A673 (cell line): ENCODE results near the gene FOXN4. TPM values are rescaled to one million over a fixed set of nuclear protein-coding genes. Genes with fewer than 3 reads are reported as not detected.

ENCODE experiments used
- BruUV-seq: library from RNA; stranded (reverse); fragments of 400-500 nt; replicated peaks from 2 replicates; lab custom pipeline; 2021; lab: Mats Ljungman, UMichigan
- CTCF ChIA-PET: fragments of 300-600 bp; sonication (Branson Sonifier 250); formaldehyde crosslinking; loops from one replicate; lab custom pipeline; 2022; ENCODE audit warnings: antibody characterized with exemption; lab: Charles Lee
- POLR2A ChIA-PET: fragments of 300-600 bp; sonication (Branson Sonifier 250); formaldehyde crosslinking; loops from one replicate; lab custom pipeline; 2022; ENCODE audit warnings: antibody characterized with exemption; ENCODE audit not compliant: low non-redundant PET; lab: Charles Lee
- DNase-seq: peaks from one replicate; pipeline ENCODE4 v3.0.0-alpha.2; 2015; ENCODE audit warnings: low spot score
- H3K27ac ChIP-seq: fragments of 200-600 bp; sonication (generic); 2 replicates; pipeline ENCODE4 v1.5.1; 2016; ENCODE audit warnings: mixed run types, low read depth, mild to moderate bottlenecking, mixed read lengths, antibody characterized with exemption, low read length; ENCODE audit not compliant: poor library complexity, severe bottlenecking
- H3K27me3 ChIP-seq: fragments of 200-600 bp; sonication (generic); replicated peaks from 2 replicates; pipeline ENCODE4 v1.6.1; 2017; ENCODE audit warnings: mixed run types, low read depth, mild to moderate bottlenecking, mixed read lengths, antibody characterized with exemption, low read length; ENCODE audit not compliant: insufficient read depth, poor library complexity
- H3K36me3 ChIP-seq: fragments of 200-600 bp; sonication (generic); 2 replicates; pipeline ENCODE4 v1.6.1; 2016; ENCODE audit warnings: mixed run types, mild to moderate bottlenecking, mixed read lengths, antibody characterized with exemption, low read length; ENCODE audit not compliant: insufficient read depth, poor library complexity, severe bottlenecking
- H3K4me1 ChIP-seq: fragments of 200-600 bp; sonication (generic); 2 replicates; pipeline ENCODE4 v1.6.1; 2017; ENCODE audit warnings: mixed run types, mild to moderate bottlenecking, mixed read lengths, antibody characterized with exemption, low read length; ENCODE audit not compliant: insufficient read depth, poor library complexity, severe bottlenecking
- H3K4me3 ChIP-seq: fragments of 200-600 bp; sonication (generic); 2 replicates; pipeline ENCODE4 v1.5.1; 2016; ENCODE audit warnings: low read depth, mixed run types, mild to moderate bottlenecking, mixed read lengths, low read length; ENCODE audit not compliant: poor library complexity, severe bottlenecking
- H3K9me3 ChIP-seq: fragments of 200-600 bp; sonication (generic); 2 replicates; pipeline ENCODE4 v1.6.1; 2016; ENCODE audit warnings: mixed run types, low read depth, mild to moderate bottlenecking, mixed read lengths, antibody characterized with exemption, low read length; ENCODE audit not compliant: poor library complexity, severe bottlenecking
- CTCF ChIP-seq: fragments of 300-800, 200-600 bp; sonication (generic); conservative IDR thresholded peaks from 2 replicates; pipeline ENCODE4 v1.5.1; 2017; ENCODE audit warnings: low read depth, mild to moderate bottlenecking, antibody characterized with exemption, low read length, moderate library complexity, mixed read lengths
- EZH2 ChIP-seq: fragments of 200-600 bp; sonication (generic); IDR thresholded peaks from 2 replicates; pipeline ENCODE4 v1.6.1; 2017; ENCODE audit warnings: borderline replicate concordance, low read depth, mild to moderate bottlenecking, mixed read lengths, antibody characterized with exemption, low read length; ENCODE audit not compliant: poor library complexity, severe bottlenecking
- intact Hi-C: fragments of 100-400 bp; cut with micrococcal nuclease; formaldehyde crosslinking; loops from one replicate; pipeline ENCODE4 v1.10.0; 2022; ENCODE audit not compliant: unreplicated experiment
- total RNA-seq: library from RNA; stranded (reverse); gene quantifications from 2 replicates; pipeline ENCODE4 v1.2.3, GENCODE V29; 2021

The FOXN4 gene
- total RNA-seq, 1 experiment from 2014 or later = not detected

- Histone ChIP-seq H3K4me1 (no peaks in the 10 kb centered on the region), H3K27ac (no peak overlapping the region), H3K36me3 (no peaks in the 10 kb centered on the region), H3K27me3 (no peaks in the 10 kb centered on the region), H3K4me3 (no peak overlapping the region), H3K9me3 (no peaks in the 10 kb centered on the region)
- intact Hi-C loops = no loop called here
- no peak for DNase-seq
- BruUV-seq = no TSS peak
- ChIA-PET CTCF (no interaction called here), POLR2A (no interaction called here)
- TF ChIP-seq EZH2 (no peak), CTCF (no peak)
Measured at GRCh38 chr12:109259545-109259895, 49.6 kb downstream of the FOXN4 start.

- POLR2A ChIA-PET = no interaction called here
- no peak overlapping the region for H3K4me3 ChIP-seq
- intact Hi-C loops = no loop called here
- peaks cover 2% of the 10 kb centered on the region for H3K9me3 ChIP-seq
- no TSS peak for BruUV-seq
- H3K36me3 ChIP-seq = no peaks in the 10 kb centered on the region
- no peaks in the 10 kb centered on the region for H3K4me1 ChIP-seq
- no peak overlapping the region for H3K27ac ChIP-seq
- CTCF ChIA-PET = no interaction called here
- H3K27me3 ChIP-seq = no peaks in the 10 kb centered on the region
- no peak for DNase-seq
- TF ChIP-seq EZH2 = no peak
Measured at GRCh38 chr12:109258607-109259544, 50.2 kb downstream of the FOXN4 start.

DNA sequence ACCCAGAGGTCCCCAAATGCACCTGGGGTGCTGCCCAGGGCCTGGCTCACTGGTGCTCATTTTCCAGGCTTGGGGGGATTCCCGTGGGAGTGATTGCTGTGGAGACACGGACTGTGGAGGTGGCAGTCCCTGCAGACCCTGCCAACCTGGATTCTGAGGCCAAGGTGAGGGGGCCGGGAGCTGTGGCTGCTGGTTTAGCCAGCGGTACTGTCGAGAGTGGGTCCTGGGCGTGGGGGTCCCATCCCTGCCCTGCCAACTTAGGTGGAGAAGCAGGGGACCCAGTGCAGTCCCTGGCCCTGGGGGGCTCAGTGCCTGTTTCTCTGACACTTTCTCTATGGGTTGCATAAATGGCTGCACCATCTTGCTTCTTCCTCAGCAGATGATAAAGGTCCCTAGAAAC is 50.9 kb downstream of the FOXN4 start:
- POLR2A ChIA-PET = no interaction called here
- CTCF ChIA-PET = no interaction called here
- no peaks in the 10 kb centered on the region for H3K36me3 ChIP-seq
- H3K27ac ChIP-seq = no peak overlapping the region
- no peaks in the 10 kb centered on the region for H3K27me3 ChIP-seq
- H3K4me1 ChIP-seq = no peaks in the 10 kb centered on the region
- no peak for TF ChIP-seq CTCF
- no peak for TF ChIP-seq EZH2
- no peak for DNase-seq
- no TSS peak for BruUV-seq
- peaks cover 4% of the 10 kb centered on the region for H3K9me3 ChIP-seq
- intact Hi-C loops = no loop called here
- no peak overlapping the region for H3K4me3 ChIP-seq
